ENCODE data around the gene TAF12.
"Not testable (repeated sequence)": the region's sequence is repeated elsewhere in the genome, so short reads cannot be mapped to it uniquely, and the experiment has no call there.

The TAF12 gene

GRCh38 chr1:28580722-28581530, 61.9 kb downstream of the TAF12 start:
- no peak for DNase-seq

DNA sequence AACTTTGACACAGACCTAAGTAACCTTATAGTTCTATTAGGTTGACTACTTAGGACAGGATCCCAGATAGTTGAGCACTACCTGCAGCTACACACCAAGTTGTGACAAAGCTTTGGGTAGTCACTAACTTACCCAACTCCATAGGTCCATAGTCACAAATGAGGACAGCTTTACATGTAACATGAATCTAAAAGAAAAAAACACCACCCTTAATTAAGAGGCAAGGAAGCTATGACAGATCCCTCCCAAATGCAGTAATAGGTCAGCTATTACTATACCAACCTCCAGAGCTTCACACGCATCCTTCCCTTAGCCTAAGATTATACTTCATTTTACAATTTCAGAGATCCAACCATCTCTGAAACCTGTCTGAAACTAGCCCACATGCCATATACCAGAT, 63.5 kb downstream of the TAF12 start:
- no peak for DNase-seq

DNA sequence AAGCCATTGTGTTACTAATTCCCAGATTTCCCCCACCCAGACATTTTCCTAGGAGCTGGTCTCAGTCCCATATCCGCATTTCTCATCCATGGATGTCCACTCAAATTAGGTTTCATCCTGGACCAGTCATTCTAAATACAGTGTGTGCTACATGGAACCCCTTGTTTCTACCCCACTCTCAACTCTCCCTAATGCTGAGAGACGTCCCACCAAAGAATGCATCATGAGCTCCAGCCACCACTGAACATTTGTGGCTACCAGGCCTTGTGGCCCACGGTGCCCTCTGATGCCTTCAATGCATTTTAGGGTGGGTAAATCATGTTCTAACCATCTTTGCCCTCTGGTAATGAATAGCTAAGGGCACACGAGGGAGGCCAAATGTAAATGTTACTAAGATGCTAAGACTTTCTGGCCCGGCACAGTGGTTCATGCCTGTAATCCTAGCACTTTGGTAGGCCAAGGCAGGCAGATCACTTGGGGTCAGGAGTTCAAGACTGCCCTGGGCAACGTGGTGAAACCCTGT, 64.1 kb downstream of the TAF12 start:
- DNase-seq: no peak

GRCh38 chr1:28577738-28578536, 64.9 kb downstream of the TAF12 start:
- no peak for DNase-seq

DNA sequence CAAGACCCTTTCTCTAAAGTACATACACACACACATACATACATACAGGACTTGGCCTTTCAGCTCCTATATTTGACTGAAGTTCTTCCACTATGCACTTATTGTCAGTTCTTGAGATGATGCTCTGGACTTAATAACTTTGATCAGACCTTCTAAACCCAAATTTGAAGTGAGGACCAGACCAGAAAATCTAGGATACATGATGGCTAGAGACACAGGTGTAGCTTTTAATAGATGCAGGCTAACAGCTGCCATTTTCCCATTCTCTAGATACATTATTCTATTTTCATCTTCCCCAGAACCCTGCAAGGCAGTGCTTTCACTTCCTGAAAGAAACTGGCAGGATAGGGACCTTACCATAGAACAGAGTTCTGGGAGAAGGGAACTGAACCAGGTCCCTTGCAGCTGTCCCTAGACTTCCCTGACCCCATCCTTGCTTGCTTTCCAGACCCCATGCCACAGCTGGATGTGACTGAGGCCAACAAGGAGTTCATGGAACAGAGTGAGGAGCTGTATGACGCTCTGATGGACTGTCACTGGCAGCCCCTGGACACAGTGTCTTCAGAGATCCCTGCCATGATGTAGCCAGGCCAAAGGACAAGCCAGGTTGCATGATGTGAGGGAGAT, 65.7 kb downstream of the TAF12 start:
- DNase-seq: no peak

- no peak for DNase-seq
These were observed 69.3 kb downstream of the TAF12 start for GRCh38 chr1:28573564-28573963.

DNA sequence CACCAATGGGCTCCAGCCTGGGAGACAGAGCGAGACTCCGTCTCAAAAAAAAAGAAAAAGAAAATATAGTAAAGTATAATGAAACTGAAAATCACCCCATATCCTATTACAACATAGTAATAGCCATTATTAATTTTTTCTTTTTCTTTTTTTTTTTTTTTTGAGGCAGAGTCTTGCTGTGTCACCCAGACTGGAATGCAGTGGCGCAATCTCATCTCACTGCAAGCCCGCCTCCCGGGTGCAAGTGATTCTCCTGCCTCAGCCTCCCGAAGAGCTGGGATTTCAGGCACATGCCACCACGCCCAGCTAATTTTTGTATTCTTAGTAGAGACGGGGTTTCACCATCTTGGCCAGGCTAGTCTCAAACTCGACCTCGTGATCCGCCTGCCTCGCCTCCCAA, 70.0 kb downstream of the TAF12 start:
- not testable (repeated sequence) for DNase-seq

- no peak for DNase-seq
These were observed 71.0 kb downstream of the TAF12 start for GRCh38 chr1:28571911-28572310.

- no peak for DNase-seq
These were observed 75.9 kb downstream of the TAF12 start for GRCh38 chr1:28566931-28567330.

DNA sequence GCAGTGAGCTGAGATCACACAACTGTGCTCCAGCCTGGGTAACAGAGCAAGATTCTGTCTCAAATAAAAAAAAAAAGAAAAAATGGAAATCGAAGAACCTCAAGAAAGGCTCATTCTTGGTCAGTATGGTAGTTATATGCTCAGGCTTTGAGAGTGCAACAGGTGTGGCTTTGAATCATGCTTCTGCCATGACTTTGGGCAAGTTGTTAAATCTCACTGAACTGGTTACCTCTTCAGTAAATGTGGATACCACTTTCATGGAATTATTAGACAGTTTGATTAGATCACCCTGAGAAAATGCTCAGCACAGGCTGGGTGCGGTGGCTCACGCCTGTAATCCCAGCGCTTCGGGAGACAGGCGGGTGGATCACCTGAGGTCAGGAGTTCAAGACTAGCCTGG, 77.1 kb downstream of the TAF12 start:
- DNase-seq: no peak

DNA sequence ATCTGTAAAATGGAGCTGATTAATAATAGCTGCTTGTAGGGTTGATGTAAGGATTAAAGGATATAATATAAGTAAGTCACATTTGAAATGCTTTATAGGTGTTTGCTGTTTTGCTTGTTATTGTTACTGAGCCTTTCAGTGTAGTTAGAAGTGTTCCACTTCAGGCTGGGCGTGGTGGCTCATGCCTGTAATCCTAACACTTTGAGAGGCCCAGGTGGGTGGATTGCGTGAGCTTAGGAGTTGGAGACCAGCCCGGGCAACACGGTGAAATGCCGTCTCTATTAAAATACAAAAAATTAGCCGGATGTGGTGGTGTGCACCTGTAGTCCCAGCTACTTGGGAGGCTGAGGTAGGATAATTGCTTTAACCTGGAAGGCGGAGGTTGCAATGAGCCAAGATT, 77.8 kb downstream of the TAF12 start:
- DNase-seq: no peak

- DNase-seq: no peak
These were observed 78.6 kb downstream of the TAF12 start for GRCh38 chr1:28564310-28564709.

GRCh38 chr1:28560886-28561285, 82.0 kb downstream of the TAF12 start:
- no peak for DNase-seq
